Activated CD8-positive, alpha-beta memory T cell treated with anti-CD3 and anti-CD28 coated beads, Interleukin-2, amount 50 U/mL, for 48 hours (primary cell): ENCODE data around the gene TBC1D9.

Source experiments
- DNase-seq: peaks from one replicate; pipeline ENCODE4 v3.0.0-alpha.2; 2020

TBC1D9 gene

DNA sequence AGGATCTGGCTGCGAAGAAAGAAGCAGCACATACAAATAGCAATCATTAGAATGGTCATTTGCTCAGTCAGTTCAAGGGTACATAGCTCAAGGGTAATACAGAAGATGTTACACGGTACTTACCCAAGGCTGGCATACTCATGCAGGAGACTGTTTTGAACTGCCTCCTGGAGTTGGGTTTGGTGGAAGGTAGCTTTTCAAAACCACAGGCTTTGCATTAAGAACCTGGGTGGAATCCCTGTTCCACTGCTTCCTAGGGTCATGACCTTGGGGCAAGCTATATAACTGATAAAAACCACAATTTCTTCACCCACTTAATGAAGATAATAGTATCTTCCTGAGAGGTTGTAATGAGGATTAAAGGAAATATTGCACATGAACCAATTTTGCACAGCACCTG, 36.5 kb downstream of the TBC1D9 start:
- no peak for DNase-seq

DNA sequence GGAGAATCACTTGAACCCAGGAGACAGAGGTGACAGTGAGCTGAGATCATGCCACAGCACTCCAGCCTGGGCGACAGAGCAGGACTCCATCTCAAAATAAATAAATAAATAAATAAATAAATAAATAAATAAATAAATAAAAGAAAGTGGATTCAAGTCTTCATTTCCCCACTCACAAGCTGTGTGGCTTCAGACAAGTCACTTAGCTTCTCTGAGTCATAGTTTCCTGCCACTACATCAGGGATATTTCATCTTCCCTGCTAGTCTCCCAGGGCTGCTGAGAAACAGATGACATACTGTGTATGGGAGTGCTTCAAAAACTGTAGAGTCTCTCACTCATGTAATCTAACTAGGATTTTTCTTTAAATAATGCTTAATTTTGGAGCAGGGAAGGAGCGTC, 37.2 kb downstream of the TBC1D9 start:
- no peak for DNase-seq

DNA sequence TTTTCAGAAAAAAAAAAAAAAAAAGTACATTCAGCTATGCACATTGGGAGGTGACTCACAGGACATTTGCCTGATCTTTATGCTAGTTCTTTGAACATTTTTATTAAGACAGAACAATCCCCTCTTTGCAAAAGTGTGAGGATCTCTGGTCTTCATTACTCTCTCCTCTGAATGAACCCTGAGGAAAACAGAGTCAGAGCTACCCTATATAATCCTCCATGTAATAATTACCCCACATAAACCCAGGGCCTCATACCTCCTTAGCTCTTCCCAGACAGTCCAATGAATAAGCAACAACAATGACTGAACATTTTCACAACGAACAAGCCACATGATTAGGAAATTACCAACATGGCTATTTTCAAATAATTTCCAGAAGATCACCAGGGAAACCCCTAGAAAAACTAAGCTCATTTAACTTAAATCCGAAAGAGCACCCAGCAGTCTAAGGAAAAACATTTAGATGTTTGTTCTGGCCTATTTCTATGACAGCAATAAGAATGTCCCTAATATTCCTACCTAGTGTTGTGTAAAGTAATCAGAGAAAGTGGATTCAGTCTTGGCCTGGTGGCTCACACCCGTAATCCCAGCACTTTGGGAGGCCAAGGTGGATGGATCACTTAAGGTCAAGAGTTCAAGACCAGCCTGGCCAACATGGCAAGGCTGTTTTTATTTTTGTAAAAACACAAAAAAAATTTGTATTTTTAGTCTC, 37.8 kb downstream of the TBC1D9 start:
- DNase-seq, result no peak

DNA sequence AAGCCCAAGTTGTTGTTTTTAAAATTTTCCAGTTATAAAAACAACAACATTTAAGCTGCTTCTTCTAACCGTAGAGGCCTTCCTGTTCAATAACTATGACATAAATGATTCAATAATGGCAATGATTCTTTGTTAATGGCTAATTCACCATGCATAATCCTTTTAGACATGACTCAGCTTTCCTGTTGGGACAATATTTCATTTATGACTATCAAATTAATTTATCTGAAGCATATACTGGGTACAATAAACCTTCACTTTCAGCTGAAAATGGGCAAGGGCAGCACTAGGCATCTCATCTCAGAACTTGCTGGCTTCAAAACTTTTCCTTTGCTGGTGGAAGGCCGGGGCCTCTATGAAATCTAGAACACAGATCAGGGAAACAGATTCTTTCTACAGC, 38.9 kb downstream of the TBC1D9 start:
- no peak for DNase-seq

DNA sequence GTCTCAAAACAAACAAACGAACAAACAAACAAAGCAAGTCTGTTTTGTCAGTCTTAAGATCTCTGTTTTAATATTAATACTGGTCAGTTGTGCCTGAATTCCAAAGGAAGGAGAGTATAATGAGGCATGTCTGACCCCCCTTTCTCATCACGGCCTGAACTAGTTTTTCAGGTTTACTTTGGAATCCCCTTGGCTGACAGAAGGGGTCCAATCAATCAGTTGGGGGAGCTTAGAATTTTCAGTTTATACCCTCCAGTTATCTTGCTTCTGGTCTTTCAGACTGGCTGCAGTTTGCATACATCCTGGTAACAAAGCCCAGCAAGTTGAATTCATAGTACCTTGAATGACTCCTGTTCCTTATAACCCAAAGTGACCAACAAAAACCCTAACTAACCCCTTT, 41.1 kb downstream of the TBC1D9 start:
- no peak for DNase-seq

DNA sequence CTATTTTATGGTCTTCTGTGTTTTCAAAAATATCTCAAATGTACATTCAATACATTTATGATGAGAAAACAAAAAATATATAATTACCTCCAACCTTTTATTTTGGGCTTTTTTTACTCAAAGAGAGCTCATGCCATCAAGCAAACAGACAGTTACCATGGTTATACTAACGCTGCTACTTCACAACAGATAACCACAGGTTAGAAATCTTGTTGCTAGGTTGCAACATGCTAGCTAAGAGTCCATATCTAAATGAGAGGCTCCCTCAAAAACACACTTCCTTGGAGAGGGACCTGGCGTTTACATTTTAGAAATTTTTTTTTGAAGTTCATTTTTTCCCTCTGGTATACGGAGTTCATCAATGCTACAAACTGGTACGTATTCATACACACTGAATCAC, 44.3 kb downstream of the TBC1D9 start:
- no peak for DNase-seq

DNA sequence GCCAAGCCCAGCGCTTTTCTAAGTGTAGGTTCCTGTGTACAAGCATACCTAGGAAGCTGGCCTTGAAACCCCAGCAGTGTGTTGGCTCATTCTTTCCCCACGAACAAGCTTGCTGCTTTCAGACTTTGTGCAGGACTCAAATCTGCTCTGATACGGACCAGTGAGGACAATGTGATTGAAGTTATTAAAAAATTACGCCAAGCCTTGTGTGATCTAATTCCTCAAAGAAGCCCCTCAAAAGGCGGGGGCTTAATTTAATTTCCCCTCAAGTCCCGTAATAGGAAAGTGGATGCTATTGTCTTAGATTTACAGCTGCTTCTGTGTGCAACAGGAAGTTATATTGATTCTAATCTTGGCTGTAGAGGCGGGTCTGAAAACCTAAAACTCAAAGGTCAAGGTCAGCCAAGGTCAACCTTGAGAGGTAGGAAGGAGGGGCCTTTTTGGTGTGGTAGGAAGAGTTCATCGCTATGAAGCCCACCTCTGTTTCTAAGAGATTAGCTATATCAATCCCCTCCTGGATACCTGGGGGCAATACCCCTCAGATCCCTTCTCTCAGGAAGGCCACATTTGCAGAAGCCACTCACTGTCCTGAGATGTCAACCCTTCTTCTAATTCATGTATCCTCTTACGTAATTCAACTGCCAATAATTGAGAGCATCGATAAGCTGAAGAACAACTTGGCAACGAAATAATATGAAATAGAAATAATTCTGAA, 45.1 kb downstream of the TBC1D9 start:
- no peak for DNase-seq

DNA sequence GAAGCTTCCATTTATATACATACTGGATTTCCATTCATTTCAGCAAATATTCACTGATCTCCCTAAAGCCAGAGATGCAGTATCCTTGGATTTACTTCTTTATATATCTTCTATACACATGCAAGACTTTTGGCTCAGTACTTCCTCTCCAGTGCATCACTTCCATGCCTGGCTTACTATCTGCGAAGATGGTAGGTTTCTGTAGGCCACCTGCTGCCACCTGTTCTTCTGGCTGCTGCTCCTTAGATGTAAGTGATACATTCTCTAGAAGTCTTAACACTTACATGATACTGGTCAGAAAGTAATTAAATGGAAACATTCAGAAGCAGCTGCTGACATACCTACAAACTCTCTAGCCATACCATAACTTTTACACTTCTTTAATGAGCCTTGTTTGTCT, 48.9 kb downstream of the TBC1D9 start:
- DNase-seq, result no peak

DNA sequence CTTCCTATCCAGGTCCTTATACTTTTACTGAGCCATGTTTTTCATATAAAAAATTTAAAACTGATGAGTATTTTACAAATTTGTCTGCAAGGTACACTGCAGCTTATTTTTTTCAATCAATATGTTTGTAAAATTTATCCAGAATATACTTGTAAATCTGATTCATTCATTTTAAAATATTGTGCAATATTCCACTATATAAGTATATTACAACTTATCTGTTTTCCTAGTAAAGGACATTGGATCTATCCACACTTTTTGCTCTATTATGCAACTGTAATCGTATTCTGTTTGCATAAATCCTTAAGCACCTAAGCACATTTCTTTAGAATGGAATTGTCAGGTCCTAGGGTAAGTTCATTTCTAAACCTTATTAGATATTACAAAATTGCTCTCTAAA, 49.5 kb downstream of the TBC1D9 start:
- DNase-seq, result no peak

DNA sequence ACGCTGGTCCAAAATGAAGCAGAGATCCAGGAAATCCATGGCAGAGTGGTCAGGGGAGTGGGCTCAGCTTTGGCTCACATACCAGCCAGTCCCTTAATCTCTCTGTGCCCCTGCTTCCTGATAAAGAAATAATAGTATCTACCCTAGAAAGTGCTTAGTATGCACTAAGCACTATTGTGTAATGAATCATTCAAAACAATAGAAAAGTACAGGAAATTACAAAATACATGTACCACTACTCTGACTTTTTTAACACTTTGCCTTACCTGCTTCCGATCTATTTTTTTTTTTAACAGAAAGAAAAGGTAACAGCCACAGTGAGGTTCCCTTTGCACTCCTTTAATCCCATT, 49.9 kb downstream of the TBC1D9 start:
- no peak for DNase-seq

DNA sequence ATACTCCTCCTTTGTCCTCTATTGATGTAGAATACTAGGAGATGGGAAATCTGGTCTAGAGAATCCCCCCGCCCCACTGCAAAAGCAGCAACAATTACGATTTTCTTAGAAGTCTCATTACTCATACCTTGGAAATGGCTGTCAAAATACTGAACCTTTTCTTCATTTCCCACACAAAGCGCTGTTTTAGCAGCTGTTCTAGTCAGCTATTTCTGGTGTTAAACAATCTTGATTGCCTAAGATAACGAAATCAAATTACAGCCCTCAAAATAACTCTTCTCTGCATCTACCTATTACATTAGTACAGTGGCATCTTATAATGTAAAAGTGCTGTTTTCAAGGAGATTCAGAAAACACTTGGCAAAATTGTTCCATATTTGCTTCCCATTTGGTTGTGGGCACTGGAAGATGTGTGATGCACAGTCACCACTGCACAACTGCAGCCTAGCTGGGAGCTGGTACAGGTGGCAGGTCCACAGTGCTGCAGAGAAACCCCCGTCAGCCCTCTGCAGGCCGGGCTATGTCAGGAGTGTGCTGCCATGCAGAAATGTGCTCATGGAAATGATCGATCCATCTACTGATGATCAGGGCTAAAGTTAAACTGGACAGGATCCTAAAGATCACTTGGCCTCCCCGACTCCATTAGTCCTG, 50.4 kb downstream of the TBC1D9 start:
- DNase-seq, result no peak

DNA sequence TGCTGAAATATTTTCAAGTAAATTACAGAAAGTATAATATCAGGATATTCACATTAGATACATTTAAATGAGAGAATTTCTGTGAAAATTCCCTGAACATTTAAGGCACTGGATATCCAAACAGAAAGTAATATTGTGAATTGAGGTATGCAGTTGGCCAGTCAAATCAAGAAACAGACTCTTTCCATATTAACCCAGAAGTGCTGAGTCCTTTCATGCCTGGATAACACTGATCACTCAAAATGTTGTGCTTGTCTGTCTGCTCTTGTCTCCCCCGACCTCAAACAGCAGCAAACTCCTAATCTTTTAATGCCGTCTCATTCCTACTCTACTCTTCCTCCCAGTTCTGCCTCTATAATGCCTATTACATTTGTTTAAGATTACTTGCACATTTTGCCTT, 51.2 kb downstream of the TBC1D9 start:
- DNase-seq, result no peak

DNA sequence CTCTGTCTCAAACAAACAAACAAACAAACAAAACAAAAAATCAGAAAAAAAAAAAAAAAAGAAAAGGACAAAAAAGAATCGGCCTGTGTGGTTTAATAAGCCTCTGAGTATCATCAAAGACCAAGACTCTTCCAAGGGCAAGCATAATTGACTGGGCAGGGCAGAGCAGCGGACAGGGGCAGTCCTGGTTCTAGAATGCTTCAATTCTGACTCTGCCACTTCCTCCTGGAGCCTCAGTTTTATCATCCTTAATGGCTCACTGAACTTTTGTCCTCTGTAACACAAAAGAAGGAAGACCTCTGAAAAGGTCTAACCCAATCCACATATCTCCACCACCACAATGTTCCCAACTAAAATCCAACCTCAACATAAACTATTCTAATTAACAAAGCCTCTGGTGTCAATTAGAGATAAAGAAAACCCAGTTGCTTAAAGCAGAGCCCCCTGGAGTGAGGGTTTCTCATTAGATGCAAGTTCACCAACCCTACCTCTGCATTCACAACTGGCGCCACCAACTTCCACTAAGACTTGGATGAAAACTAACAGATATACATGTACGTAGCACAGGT, 51.7 kb downstream of the TBC1D9 start:
- DNase-seq, result no peak

DNA sequence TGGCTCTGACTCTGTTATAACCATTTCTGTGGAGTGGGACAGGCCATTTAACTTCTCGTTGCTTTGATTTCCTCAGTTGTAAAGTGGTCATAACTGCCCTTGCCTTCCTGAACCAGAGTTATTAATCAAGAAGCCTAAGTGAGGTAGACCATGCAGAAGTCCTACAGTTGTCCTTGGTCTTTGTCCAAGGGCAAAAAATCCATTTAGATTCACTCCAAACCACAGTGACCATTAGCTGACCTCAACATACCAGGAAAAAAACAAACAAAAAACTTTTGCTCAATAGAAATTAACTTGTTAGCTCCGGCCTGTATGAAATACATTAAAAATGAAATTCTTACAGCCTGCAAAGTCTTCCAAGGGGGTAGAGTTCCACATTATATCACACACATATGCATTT, 52.7 kb downstream of the TBC1D9 start:
- no peak for DNase-seq

DNA sequence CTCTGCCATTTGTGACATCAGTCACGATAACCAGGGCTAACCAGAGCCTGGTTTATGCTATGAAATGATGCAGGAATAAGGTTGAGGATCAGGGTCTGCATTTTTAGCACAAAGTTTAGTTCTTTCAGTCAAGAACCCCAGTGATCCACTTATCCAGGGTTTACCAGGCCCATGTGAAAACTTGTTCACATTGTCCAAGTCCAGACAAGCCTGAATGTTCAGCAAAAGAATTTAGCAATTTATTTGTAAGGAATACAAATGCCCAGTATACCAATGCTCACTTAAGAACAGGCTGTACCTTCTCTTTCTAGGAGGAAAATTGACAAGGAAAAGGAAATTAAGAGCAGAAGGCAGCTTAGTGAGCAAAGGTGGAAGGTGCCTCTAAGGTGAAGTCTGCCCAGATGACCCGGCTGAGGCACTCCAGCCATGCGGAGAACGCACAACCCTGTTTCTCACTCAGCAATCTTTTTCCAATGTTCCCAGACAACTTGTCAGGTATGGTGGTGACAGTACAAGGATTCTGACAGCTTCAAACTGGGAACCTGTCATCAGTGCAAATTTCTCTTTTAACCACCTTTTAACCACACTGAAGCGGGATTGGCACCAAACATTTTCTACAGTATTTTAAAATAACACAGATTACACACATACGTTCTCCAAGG, 54.0 kb downstream of the TBC1D9 start:
- DNase-seq, result no peak

DNA sequence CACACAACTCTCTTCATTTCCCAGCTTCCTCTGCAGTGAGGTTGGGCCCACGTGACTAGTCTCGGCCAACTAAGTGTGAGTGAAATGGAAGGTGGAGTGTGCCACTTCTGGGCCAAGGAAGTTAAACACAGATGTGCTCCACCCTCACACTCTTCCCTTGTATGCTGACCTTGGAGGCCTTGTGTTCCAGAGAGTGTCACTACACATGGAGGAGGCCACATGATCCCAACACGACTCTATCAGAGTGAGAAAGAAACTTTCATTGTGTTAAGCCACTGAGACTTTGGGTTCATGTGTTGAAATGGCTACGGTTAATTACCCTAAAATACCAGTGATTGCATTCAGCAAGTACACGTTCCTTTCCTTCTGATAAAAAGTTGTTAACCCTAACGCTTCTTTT, 55.1 kb downstream of the TBC1D9 start:
- DNase-seq, result no peak

DNA sequence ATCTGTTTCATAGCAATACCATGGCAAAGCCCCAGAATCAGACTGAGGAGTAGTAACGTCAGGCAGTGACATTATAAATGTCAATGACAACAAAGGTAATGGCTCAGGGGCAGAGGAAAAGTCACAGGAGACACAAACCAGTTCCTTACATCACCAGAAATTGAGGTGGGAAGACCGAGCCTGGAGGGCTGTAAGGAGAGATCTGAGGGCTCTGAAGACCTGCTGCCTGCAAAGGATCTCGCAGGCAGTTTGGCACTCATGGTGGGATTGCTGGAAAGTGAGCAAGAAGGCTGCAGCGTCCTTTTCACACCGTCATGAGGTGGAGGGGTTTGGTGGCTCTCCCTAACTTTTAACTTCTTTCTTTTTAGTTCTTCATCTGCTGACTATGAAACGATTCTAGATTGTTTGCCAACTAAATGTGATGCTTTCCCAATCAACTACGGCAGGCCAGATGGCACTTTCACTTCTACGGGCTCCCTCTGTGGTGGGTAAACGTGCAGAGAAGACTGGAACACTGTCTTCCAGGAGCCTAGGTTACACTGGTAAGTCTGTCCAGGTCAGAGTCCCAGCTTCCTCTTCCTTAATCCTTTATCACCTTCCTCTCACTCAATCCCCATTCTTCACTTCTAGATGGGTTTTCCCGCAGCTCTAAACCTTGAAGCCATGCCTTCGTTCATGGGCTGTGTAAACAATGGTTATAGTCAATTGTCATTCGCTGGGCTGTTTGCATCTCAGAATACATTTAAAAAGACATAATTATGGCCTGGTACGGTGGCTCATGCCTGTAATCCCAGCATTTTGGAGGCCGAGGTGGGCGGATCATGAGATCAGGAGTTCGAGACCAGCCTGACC, 58.2 kb downstream of the TBC1D9 start:
- no peak for DNase-seq

DNA sequence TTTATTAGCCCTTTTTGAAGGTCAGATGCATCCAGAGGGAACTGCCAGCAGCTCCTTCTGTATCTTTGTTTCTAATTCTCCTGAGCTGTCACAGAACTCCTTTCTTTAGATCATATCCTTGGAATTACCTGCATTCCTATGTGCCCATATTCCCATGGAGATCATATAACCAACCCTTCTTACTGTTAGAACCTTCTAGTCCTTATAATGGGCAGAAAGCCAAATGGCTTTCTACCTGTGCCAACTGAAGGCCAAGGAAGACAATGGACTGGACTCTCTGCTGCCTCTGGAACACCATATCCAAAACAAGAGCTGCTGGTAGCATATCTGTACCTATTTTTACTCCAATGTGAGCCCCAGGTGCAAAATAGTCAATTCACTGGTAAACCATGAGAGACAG, 60.7 kb downstream of the TBC1D9 start:
- DNase-seq, result no peak

DNA sequence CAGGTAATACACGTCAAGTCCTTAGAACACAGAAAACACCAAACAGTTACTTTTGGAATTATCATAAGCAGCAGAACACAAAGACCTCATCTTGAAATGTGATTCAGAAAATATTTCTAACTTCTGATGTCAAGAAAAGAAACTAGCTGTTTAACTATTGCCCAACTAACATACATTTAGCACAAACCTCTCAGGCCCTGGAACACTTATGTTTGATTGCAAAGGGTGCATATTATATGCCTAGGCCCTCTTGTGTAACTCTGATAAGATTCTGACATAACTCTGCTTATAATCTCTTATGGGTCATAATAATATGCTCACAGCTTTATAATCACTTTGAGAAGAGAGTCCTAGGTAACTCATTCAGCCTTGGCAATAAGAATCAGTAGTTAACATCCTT, 62.6 kb downstream of the TBC1D9 start:
- no peak for DNase-seq

DNA sequence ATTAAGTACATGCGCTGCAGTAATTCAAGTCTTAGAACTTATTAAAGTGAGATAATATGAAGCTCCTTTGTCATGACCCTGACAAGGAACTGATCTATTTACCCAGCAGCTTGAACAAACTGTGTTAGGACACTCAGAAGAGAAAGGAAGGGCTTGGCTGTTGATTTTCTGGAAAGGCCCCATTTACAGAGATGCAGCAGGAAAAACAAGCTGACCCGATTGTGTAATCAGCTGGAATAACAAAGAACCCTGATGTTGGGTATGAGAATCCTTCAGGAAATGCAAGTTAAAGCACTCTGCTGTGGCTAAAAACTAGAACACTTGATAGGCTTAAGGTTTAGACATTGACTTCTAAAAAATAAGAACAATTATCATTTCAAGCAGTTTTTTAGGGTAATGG, 64.8 kb downstream of the TBC1D9 start:
- no peak for DNase-seq

DNA sequence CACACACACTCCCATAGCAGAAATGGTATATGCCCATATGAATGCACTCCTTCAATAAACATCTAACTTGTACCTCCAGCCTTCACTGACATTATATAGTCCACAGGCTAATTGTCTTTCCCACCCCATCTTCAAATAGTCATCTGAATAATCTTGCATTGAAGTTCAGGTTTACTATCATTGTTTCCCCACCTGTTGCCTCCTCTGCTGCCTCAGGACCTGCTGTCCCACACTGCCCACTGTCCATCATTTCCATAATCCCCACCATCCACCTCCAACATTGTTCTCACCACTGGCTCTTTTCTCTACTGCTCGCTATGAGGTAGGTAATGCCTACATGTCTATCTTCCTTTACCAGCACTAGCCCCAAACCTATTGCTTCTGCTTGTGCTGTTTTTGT, 66.1 kb downstream of the TBC1D9 start:
- DNase-seq, result no peak

DNA sequence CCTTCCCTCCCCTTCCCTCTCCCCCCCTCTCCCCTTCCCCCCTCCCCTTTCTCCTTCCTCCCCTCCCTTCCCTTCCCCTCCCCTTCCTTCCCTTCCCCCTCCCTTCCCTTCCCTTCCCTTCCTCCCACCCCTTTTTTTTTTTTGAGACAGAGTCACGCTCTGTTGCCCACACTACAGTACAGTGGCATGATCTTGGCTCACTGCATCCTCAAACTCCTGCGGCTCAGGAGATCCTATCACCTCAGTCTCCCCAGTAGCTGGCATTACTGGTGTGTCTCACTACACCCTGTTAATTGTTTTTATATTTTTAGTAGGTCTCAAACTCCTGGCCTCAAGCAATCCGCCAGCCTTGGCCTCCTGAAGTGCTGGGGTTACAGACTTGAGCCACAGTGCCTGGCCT, 66.6 kb downstream of the TBC1D9 start:
- no peak for DNase-seq
